ENCODE measurements around the gene OGFOD3.

- TF ChIP-seq EZH2phosphoT487 (IDR thresholded peaks at IDR 0.05; ENCODE audit: low read depth) (no peak), CTCF (IDR thresholded peaks at IDR 0.05; ENCODE audit: low read depth, low read length) (no peak)
These were observed 27.4 kb downstream of the OGFOD3 start for GRCh38 chr17:82390860-82391435.
